Hematopoietic multipotent progenitor cell treated with erythropoietin and hydrocortisone succinate and interleukin-3 and kit ligand, for 6 days (in vitro differentiated cells): ENCODE results near the gene FAM83F.

Source experiments
- DNase-seq: peaks from one replicate; pipeline ENCODE4 v3.0.0-alpha.2; 2015

Gene FAM83F

GRCh38 chr22:39994566-39995392 is at the start of gene FAM83F:
Gene FAM83F (plus strand): TSS chr22:39994954. CDS start chr22:39995043, 89 bp downstream.
- DNase-seq = peak; percentile 72

GRCh38 chr22:39946126-39946502 is 48.6 kb upstream of the FAM83F start:
- DNase-seq = peak; percentile 58

- DNase-seq = peak; percentile 93
Measured at GRCh38 chr22:39946503-39947219, 48.1 kb upstream of the FAM83F start.

- no peak for DNase-seq
Measured at GRCh38 chr22:39947220-39948216, 47.2 kb upstream of the FAM83F start.

- DNase-seq = no peak
Measured at GRCh38 chr22:39949964-39950737, 44.6 kb upstream of the FAM83F start.

GRCh38 chr22:39951603-39952293 is 43.0 kb upstream of the FAM83F start:
- peak; percentile 51 for DNase-seq

GRCh38 chr22:39952347-39952746 is 42.4 kb upstream of the FAM83F start:
- DNase-seq = no peak

GRCh38 chr22:39953101-39953500 is 41.7 kb upstream of the FAM83F start:
- no peak for DNase-seq

GRCh38 chr22:39954584-39955055 is 40.1 kb upstream of the FAM83F start:
- no peak for DNase-seq

- DNase-seq = no peak
Measured at GRCh38 chr22:39955675-39956074, 39.1 kb upstream of the FAM83F start.

- DNase-seq = peak; percentile 90
Measured at GRCh38 chr22:39956932-39957664, 37.7 kb upstream of the FAM83F start.

- no peak for DNase-seq
Measured at GRCh38 chr22:39958009-39958711, 36.6 kb upstream of the FAM83F start.

GRCh38 chr22:39958949-39959639 is 35.7 kb upstream of the FAM83F start:
- DNase-seq = peak; percentile 61

- peak; percentile 69 for DNase-seq
Measured at GRCh38 chr22:39959640-39960447, 34.9 kb upstream of the FAM83F start, which contains the start of gene TMA7B. Gene TMA7B (plus strand): TSS chr22:39960397. CDS start chr22:39964375, 3,978 bp downstream.

- DNase-seq = peak; percentile 94
Measured at GRCh38 chr22:39960791-39961746, 33.7 kb upstream of the FAM83F start.

GRCh38 chr22:39962071-39962470 is 32.7 kb upstream of the FAM83F start:
- no peak for DNase-seq

- peak; percentile 63 for DNase-seq
Measured at GRCh38 chr22:39965748-39966147, 29.0 kb upstream of the FAM83F start.
